Measurements from ENCODE around the gene DOCK2.
A peak's percentile ranks its signal among the peaks of the same experiment; 100 is the strongest.

DOCK2 gene

GRCh38 chr5:169778622-169779596 lies 141.8 kb downstream of the DOCK2 start:
- H3K79me2 ChIP-seq (ENCODE audit: low read length): no peaks in the 10 kb centered on the region
- H3K9me3 ChIP-seq (replicated peaks; ENCODE audit: insufficient read depth, low read length): no peaks in the 10 kb centered on the region
- H3F3A ChIP-seq (ENCODE audit: insufficient read depth, low read length): no peaks in the 10 kb centered on the region
- no peak overlapping the region for H3K4me3 ChIP-seq (ENCODE audit: low read length)
- no peaks in the 10 kb centered on the region; the same call in 1 of the 2 replicates for H3K36me3 ChIP-seq (replicated peaks; ENCODE audit: insufficient read depth, low read length)
- no peak overlapping the region for H2AFZ ChIP-seq (ENCODE audit: low read length)
- H3K9ac ChIP-seq (ENCODE audit: low read length): no peak overlapping the region
- H3K27ac ChIP-seq (ENCODE audit: low read length): 0 out of 2 replicates have a peak overlapping the region, but pooled peaks have one; percentile 6
- no peaks in the 10 kb centered on the region for H3K9me2 ChIP-seq (replicated peaks; ENCODE audit: insufficient read depth, low read length)
- H3K27me3 ChIP-seq (replicated peaks; ENCODE audit: insufficient read depth, low read length): no peaks in the 10 kb centered on the region
- DNase-seq: no peak
- no peaks in the 10 kb centered on the region for H4K20me1 ChIP-seq (ENCODE audit: insufficient read depth, low read length)
- no peaks in the 10 kb centered on the region for H3K4me1 ChIP-seq (ENCODE audit: low read length)
- TF ChIP-seq, protein P1, sequence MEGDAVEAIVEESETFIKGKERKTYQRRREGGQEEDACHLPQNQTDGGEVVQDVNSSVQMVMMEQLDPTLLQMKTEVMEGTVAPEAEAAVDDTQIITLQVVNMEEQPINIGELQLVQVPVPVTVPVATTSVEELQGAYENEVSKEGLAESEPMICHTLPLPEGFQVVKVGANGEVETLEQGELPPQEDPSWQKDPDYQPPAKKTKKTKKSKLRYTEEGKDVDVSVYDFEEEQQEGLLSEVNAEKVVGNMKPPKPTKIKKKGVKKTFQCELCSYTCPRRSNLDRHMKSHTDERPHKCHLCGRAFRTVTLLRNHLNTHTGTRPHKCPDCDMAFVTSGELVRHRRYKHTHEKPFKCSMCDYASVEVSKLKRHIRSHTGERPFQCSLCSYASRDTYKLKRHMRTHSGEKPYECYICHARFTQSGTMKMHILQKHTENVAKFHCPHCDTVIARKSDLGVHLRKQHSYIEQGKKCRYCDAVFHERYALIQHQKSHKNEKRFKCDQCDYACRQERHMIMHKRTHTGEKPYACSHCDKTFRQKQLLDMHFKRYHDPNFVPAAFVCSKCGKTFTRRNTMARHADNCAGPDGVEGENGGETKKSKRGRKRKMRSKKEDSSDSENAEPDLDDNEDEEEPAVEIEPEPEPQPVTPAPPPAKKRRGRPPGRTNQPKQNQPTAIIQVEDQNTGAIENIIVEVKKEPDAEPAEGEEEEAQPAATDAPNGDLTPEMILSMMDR (IDR thresholded peaks at IDR 0.05; ENCODE audit: low read length): no peak
- TF ChIP-seq EZH2 (optimal IDR thresholded peaks at IDR 0.05; ENCODE audit: low read depth, low read length) (no peak), EZH2phosphoT487 (IDR thresholded peaks at IDR 0.05; ENCODE audit: low read length) (no peak)
- no peak overlapping the region for H3K4me2 ChIP-seq (ENCODE audit: low read depth, low read length)

DNA sequence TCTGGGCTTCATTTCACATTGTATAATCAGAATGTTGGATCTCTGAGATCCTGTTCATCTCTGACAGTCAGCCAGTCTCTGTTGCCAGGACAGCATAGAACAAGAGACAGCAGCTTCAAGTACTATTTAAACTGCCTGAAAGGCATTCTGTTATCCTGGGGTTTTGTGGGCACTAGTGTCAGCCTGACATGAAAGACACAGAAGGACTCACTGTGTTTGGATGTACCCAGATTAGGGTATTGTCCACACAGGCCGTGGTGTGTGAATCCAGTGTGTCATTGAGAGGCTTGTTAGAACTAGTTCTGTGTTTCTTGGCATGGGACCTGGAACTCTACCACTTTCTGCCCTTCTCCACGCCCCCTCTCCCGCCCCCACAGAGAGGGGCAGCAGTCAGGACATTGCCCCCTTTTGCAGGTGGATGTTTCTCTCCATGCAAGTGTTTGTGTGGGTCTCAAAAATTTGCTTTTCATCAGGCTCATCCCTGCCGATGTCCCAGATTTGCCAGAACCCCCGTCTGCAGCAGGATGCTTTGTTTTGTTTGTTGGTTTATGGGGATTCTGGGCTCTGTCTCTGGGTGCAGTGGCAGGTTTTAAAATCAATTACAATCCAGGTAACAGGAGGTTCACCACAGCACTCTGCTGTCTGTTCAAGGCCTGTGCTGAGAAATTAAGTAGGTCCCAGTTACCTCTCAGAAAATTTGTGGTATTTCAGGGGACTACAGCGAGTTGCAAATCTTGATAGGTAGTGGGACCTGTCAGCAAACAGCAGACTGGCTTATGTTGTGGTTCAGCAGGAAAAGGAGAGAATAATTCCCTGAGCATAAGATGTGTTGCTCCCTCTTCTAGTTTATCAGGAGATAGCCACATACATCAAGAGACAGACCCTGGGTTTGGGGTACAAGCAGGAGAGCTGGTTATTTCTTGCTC lies 144.6 kb downstream of the DOCK2 start:
- Histone ChIP-seq H3K4me3 (ENCODE audit: low read length) (no peak overlapping the region), H3F3A (ENCODE audit: insufficient read depth, low read length) (no peaks in the 10 kb centered on the region; the same call in 1 of the 2 replicates), H3K36me3 (replicated peaks; ENCODE audit: insufficient read depth, low read length) (no peaks in the 10 kb centered on the region; the same call in 1 of the 2 replicates), H3K79me2 (ENCODE audit: low read length) (no peaks in the 10 kb centered on the region), H3K9ac (ENCODE audit: low read length) (no peak overlapping the region), H3K27ac (ENCODE audit: low read length) (no peak overlapping the region), H3K9me3 (replicated peaks; ENCODE audit: insufficient read depth, low read length) (no peaks in the 10 kb centered on the region), H3K4me2 (ENCODE audit: low read depth, low read length) (no peak overlapping the region), H3K27me3 (replicated peaks; ENCODE audit: insufficient read depth, low read length) (no peaks in the 10 kb centered on the region), H3K9me2 (replicated peaks; ENCODE audit: insufficient read depth, low read length) (no peaks in the 10 kb centered on the region), H2AFZ (ENCODE audit: low read length) (no peak overlapping the region), H4K20me1 (ENCODE audit: insufficient read depth, low read length) (no peaks in the 10 kb centered on the region), H3K4me1 (ENCODE audit: low read length) (no peaks in the 10 kb centered on the region)
- TF ChIP-seq EZH2 (optimal IDR thresholded peaks at IDR 0.05; ENCODE audit: low read depth, low read length) (no peak), EZH2phosphoT487 (IDR thresholded peaks at IDR 0.05; ENCODE audit: low read length) (no peak)
- TF ChIP-seq, protein P1 (IDR thresholded peaks at IDR 0.05; ENCODE audit: low read length): no peak
- no peak for DNase-seq

GRCh38 chr5:169785771-169786618 lies 148.9 kb downstream of the DOCK2 start:
- Histone ChIP-seq H2AFZ (ENCODE audit: low read length) (no peak overlapping the region), H3K27ac (ENCODE audit: low read length) (no peak overlapping the region), H3K27me3 (replicated peaks; ENCODE audit: insufficient read depth, low read length) (no peaks in the 10 kb centered on the region), H3K4me3 (ENCODE audit: low read length) (no peak overlapping the region), H3K4me2 (ENCODE audit: low read depth, low read length) (no peak overlapping the region), H3K9me2 (replicated peaks; ENCODE audit: insufficient read depth, low read length) (no peaks in the 10 kb centered on the region), H3K79me2 (ENCODE audit: low read length) (no peaks in the 10 kb centered on the region), H3K9ac (ENCODE audit: low read length) (no peak overlapping the region), H3F3A (ENCODE audit: insufficient read depth, low read length) (no peaks in the 10 kb centered on the region; the same call in 1 of the 2 replicates), H3K4me1 (ENCODE audit: low read length) (no peaks in the 10 kb centered on the region), H3K36me3 (replicated peaks; ENCODE audit: insufficient read depth, low read length) (no peaks in the 10 kb centered on the region), H3K9me3 (replicated peaks; ENCODE audit: insufficient read depth, low read length) (no peaks in the 10 kb centered on the region), H4K20me1 (ENCODE audit: insufficient read depth, low read length) (no peaks in the 10 kb centered on the region)
- no peak for TF ChIP-seq EZH2phosphoT487 (IDR thresholded peaks at IDR 0.05; ENCODE audit: low read length)
- TF ChIP-seq, protein P1 (IDR thresholded peaks at IDR 0.05; ENCODE audit: low read length): no peak
- no peak for TF ChIP-seq EZH2 (optimal IDR thresholded peaks at IDR 0.05; ENCODE audit: low read depth, low read length)
- no peak for DNase-seq

All from MM.1S (cell line).